H1 (cell line): ENCODE measurements around the gene SIK2. TPM values are rescaled to one million over a fixed set of nuclear protein-coding genes. Genes with fewer than 3 reads are reported as not detected.

Source experiments
- CTCF ChIA-PET: fragments of 300-600 bp; sonication (Branson Sonifier 250); formaldehyde crosslinking; loops from one replicate; lab custom pipeline; 2021; ENCODE audit not compliant: partially characterized antibody; lab: Charles Lee
- POLR2A ChIA-PET: fragments of 300-600 bp; sonication (Branson Sonifier 250); formaldehyde crosslinking; loops from one replicate; lab custom pipeline; 2021; ENCODE audit warnings: inconsistent platforms; ENCODE audit not compliant: partially characterized antibody; lab: Charles Lee
- DNase-seq, 2 experiments: peaks; one replicate each; pipeline versions ENCODE4 v3.0.0 to v3.0.0-alpha.2; 2010 to 2022; ENCODE audit warnings: low spot score in 2 of 2, low read depth in 1 of 2, mixed read lengths in 1 of 2
- FAIRE-seq: peaks from 2 replicates; lab custom pipeline; 2011; peaks lifted over from hg19 to GRCh38; lab: Jason Lieb, UNC
- H2AFZ ChIP-seq: 2 replicates; pipeline ENCODE4 v1.8.1; 2012; ENCODE audit warnings: low read length, inconsistent platforms
- H2AK5ac ChIP-seq: 2 replicates; pipeline ENCODE4 v1.6.1; 2013; ENCODE audit warnings: low read depth, low read length
- H2BK120ac ChIP-seq: replicated peaks from 2 replicates; pipeline ENCODE3; 2013; ENCODE audit warnings: low read depth, low read length, inconsistent platforms
- H2BK12ac ChIP-seq: 2 replicates; pipeline ENCODE4 v1.6.1; 2013; ENCODE audit warnings: low read depth, low read length
- H2BK15ac ChIP-seq: 2 replicates; pipeline ENCODE4 v1.6.1; 2013; ENCODE audit warnings: low read length
- H2BK20ac ChIP-seq: 2 replicates; pipeline ENCODE4 v1.6.1; 2013; ENCODE audit warnings: low read length
- H2BK5ac ChIP-seq: 2 replicates; pipeline ENCODE4 v1.6.1; 2013; ENCODE audit warnings: low read depth, low read length
- H3K14ac ChIP-seq: 2 replicates; pipeline ENCODE4 v1.6.1; 2013; ENCODE audit warnings: inconsistent platforms; ENCODE audit not compliant: insufficient read length
- H3K18ac ChIP-seq: 2 replicates; pipeline ENCODE4 v1.6.1; 2013; ENCODE audit warnings: low read length; ENCODE audit errors: extremely low read depth
- H3K23ac ChIP-seq: 2 replicates; pipeline ENCODE4 v1.6.1; 2013; ENCODE audit warnings: inconsistent platforms; ENCODE audit not compliant: insufficient read length
- H3K23me2 ChIP-seq: 2 replicates; pipeline ENCODE4 v1.6.1; 2013; ENCODE audit warnings: low read depth, low read length
- H3K27ac ChIP-seq: 2 replicates; pipeline ENCODE4 v1.6.1; 2011; ENCODE audit warnings: low read depth, low read length, inconsistent platforms
- H3K27me3 ChIP-seq, 4 experiments: replicated peaks in 1 of 4; 1 replicate in 1 of 4; 2 replicates in 3 of 4; pipeline versions ENCODE4 v1.6.1 to v1.8.1; 2011 to 2013; ENCODE audit warnings: low read length in 3 of 4, mild to moderate bottlenecking in 3 of 4, inconsistent platforms in 2 of 4, mixed read lengths in 2 of 4, moderate library complexity in 1 of 4; ENCODE audit not compliant: control insufficient read depth in 3 of 4, insufficient read depth in 3 of 4; ENCODE audit errors: extremely low read depth in 1 of 4
- H3K36me3 ChIP-seq, 4 experiments: 2 replicates each; pipeline versions ENCODE4 v1.6.1 to v1.8.1; 2011 to 2013; ENCODE audit warnings: mild to moderate bottlenecking in 4 of 4, low read length in 3 of 4, moderate library complexity in 2 of 4, control low read depth in 1 of 4, inconsistent platforms in 1 of 4; ENCODE audit not compliant: insufficient read depth in 4 of 4, control insufficient read depth in 2 of 4
- H3K4ac ChIP-seq: replicated peaks from 2 replicates; pipeline ENCODE3; 2013; ENCODE audit warnings: low read length, low read depth, mixed read lengths, inconsistent platforms; ENCODE audit not compliant: insufficient read length
- H3K4me1 ChIP-seq, 4 experiments: replicated peaks in 1 of 4; 1 replicate in 1 of 4; 2 replicates in 3 of 4; pipeline versions ENCODE4 v1.6.1 to v1.8.1; 2011 to 2013; ENCODE audit warnings: low read length in 3 of 4, inconsistent platforms in 2 of 4, mixed read lengths in 1 of 4; ENCODE audit not compliant: insufficient read depth in 4 of 4, control insufficient read depth in 3 of 4
- H3K4me2 ChIP-seq, 2 experiments: 2 replicates each; pipeline versions ENCODE4 v1.6.1 to v1.8.1; 2011 to 2013; ENCODE audit warnings: low read depth in 2 of 2, low read length in 2 of 2, control low read depth in 1 of 2, inconsistent platforms in 1 of 2, mild to moderate bottlenecking in 1 of 2; ENCODE audit not compliant: insufficient read depth in 1 of 2
- H3K4me3 ChIP-seq, 4 experiments: fragments of 200-600, 300-600 bp in 1 of 4; sonication (generic), shearing (Covaris generic), sonication (Bioruptor Twin) in 1 of 4; 2 replicates each; pipeline versions ENCODE4 v1.5.1 to v1.8.1; 2011 to 2016; ENCODE audit warnings: low read length in 4 of 4, low read depth in 3 of 4, control low read depth in 2 of 4, inconsistent platforms in 2 of 4, mild to moderate bottlenecking in 2 of 4, mixed read lengths in 1 of 4, moderate library complexity in 1 of 4; ENCODE audit not compliant: insufficient read depth in 2 of 4; ENCODE audit errors: extremely low read depth in 1 of 4
- H3K56ac ChIP-seq: replicated peaks from 2 replicates; pipeline ENCODE3; 2013; ENCODE audit warnings: low read depth, mild to moderate bottlenecking, mixed read lengths, low read length, inconsistent platforms; ENCODE audit not compliant: insufficient read length
- H3K79me1 ChIP-seq: 2 replicates; pipeline ENCODE4 v1.6.1; 2013; ENCODE audit warnings: low read depth, low read length, control low read depth
- H3K79me2 ChIP-seq, 2 experiments: 2 replicates each; pipeline versions ENCODE4 v1.6.1 to v1.8.1; 2012 to 2013; ENCODE audit warnings: low read length in 2 of 2, mild to moderate bottlenecking in 2 of 2, inconsistent platforms in 1 of 2; ENCODE audit not compliant: insufficient read depth in 2 of 2, control insufficient read depth in 1 of 2
- H3K9ac ChIP-seq, 4 experiments: replicated peaks in 1 of 4; 1 replicate in 1 of 4; 2 replicates in 3 of 4; pipeline versions ENCODE4 v1.6.1 to v1.8.1; 2011 to 2013; ENCODE audit warnings: low read depth in 3 of 4, low read length in 3 of 4, control low read depth in 2 of 4, mild to moderate bottlenecking in 2 of 4, moderate library complexity in 2 of 4, inconsistent platforms in 1 of 4; ENCODE audit errors: extremely low read depth in 1 of 4
- H3K9me3 ChIP-seq, 2 experiments: 2 replicates each; pipeline versions ENCODE4 v1.6.1 to v1.8.1; 2012 to 2013; ENCODE audit warnings: mild to moderate bottlenecking in 2 of 2, moderate library complexity in 2 of 2, control low read depth in 1 of 2, inconsistent platforms in 1 of 2, low read depth in 1 of 2, low read length in 1 of 2, mixed read lengths in 1 of 2; ENCODE audit not compliant: insufficient read depth in 2 of 2
- H4K20me1 ChIP-seq, 2 experiments: replicated peaks in 1 of 2; 2 replicates each; pipeline versions ENCODE3 to v1.8.1; 2011 to 2013; ENCODE audit warnings: inconsistent platforms in 2 of 2, low read length in 2 of 2, mild to moderate bottlenecking in 1 of 2; ENCODE audit not compliant: insufficient read depth in 2 of 2, control insufficient read depth in 1 of 2
- H4K5ac ChIP-seq: 2 replicates; pipeline ENCODE4 v1.6.1; 2013; ENCODE audit warnings: low read length, low read depth, mixed read lengths, inconsistent platforms; ENCODE audit not compliant: insufficient read length
- H4K8ac ChIP-seq: 2 replicates; pipeline ENCODE4 v1.8.0; 2013; ENCODE audit warnings: mild to moderate bottlenecking, moderate library complexity, low read length, inconsistent platforms; ENCODE audit not compliant: insufficient read depth; ENCODE audit errors: extremely low read depth
- H4K91ac ChIP-seq: replicated peaks from 2 replicates; pipeline ENCODE3; 2013; ENCODE audit warnings: low read length, mixed read lengths, inconsistent platforms; ENCODE audit not compliant: insufficient read length
- ATF2 ChIP-seq: IDR thresholded peaks from 2 replicates; pipeline ENCODE4 v1.6.1; 2012; ENCODE audit warnings: low read length, inconsistent platforms
- KDM5A ChIP-seq: fragments of 200-600 bp; IDR thresholded peaks from 2 replicates; pipeline ENCODE4 v1.7.1; 2012; ENCODE audit warnings: mild to moderate bottlenecking, low read length, inconsistent platforms, mixed read lengths
- SIRT6 ChIP-seq: IDR thresholded peaks from one replicate; pipeline ENCODE4 v1.7.1; 2012; ENCODE audit warnings: low read length, inconsistent platforms
- SIX5 ChIP-seq: IDR thresholded peaks from 2 replicates; pipeline ENCODE4 v1.6.1; 2011; ENCODE audit warnings: mild to moderate bottlenecking, low read depth, low read length
- TBP ChIP-seq: IDR thresholded peaks from 2 replicates; pipeline ENCODE4 v1.6.1; 2011; ENCODE audit warnings: low read depth, low read length, improper control_type of control experiment
- WGBS, 2 experiments: shearing (Covaris generic) in 1 of 2; methylation state at CpG; one replicate each; pipeline versions ENCODE4 v1.1.6 to v1.1.7; 2013 to 2015; ENCODE audit warnings: low lambda C conversion rate in 2 of 2, mixed read lengths in 2 of 2, inconsistent platforms in 1 of 2, low coverage in 1 of 2, missing lambda C conversion rate in 1 of 2; ENCODE audit not compliant: insufficient replicate concordance in 2 of 2, insufficient coverage in 1 of 2, insufficient read length in 1 of 2; ENCODE audit errors: extremely low coverage in 1 of 2, missing lambda C conversion rate in 1 of 2; 5-methylcytosine and 5-hydroxymethylcytosine counted together
- polyA plus RNA-seq, 7 experiments: library from polyadenylated mRNA; depleted of rRNA in 3 of 7; stranded (reverse) in 5 of 7; unstranded in 2 of 7; fragments of >200 nt in 5 of 7; fragments of 200-250 nt in 2 of 7; gene quantifications; 1 replicate in 5 of 7; 2 replicates in 1 of 7; 4 replicates in 1 of 7; pipeline versions ENCODE4 v1.2.1 to v1.2.3, GENCODE V29; 2011 to 2013; ENCODE audit warnings: missing spikeins in 2 of 7, mixed read lengths in 2 of 7
- total RNA-seq: library from RNA; stranded (reverse); fragmentation: NEBNext Ultra II Directional; extraction: Animal tissue kit (Norgen Biotek cat#: 25700); gene quantifications from 2 replicates; pipeline ENCODE4 v1.2.1, GENCODE V29; 2021

SIK2 gene
- total and polyA plus RNA-seq, 2 of the 8 experiments (the other 6 are each of a cell fraction or from before 2014, with no cell fraction given) = 8.8 to 11.2 TPM

- no peak overlapping the region for H3K14ac ChIP-seq
- DNase-seq (no peak), FAIRE-seq (no peak)
- no peak overlapping the region for H3K4me2 ChIP-seq
- no peak overlapping the region for H2AFZ ChIP-seq
- H2BK5ac ChIP-seq = no peak overlapping the region
- ChIA-PET POLR2A (no interaction called here), CTCF (interaction anchor here (0.6 to 2.0 kb wide), 8 partner anchors 14 to 152 kb away, joined by 3 to 8 read pairs (median 3); no protein-coding TSS in a partner anchor)
- TF ChIP-seq SIRT6 (no peak), ATF2 (no peak), KDM5A (no peak), SIX5 (no peak), TBP (no peak)
- no peaks in the 10 kb centered on the region for H3K23me2 ChIP-seq
- H4K8ac ChIP-seq = no peak overlapping the region
- H3K79me2 ChIP-seq = no peaks in the 10 kb centered on the region
- H3K56ac ChIP-seq = no peak overlapping the region
- H3K79me1 ChIP-seq = no peaks in the 10 kb centered on the region
- H3K23ac ChIP-seq = no peak overlapping the region
- no peak overlapping the region for H3K4me3 ChIP-seq
- no peaks in the 10 kb centered on the region for H3K4me1 ChIP-seq
- no peak overlapping the region for H2AK5ac ChIP-seq
- no peaks in the 10 kb centered on the region for H3K36me3 ChIP-seq
- no peaks in the 10 kb centered on the region for H3K9me3 ChIP-seq
- H3K4ac ChIP-seq = no peak overlapping the region
- H2BK15ac ChIP-seq = no peak overlapping the region
- H3K18ac ChIP-seq = no peak overlapping the region
- whole genome bisulfite sequencing, 2 experiments = 87% methylated on average over 6 of the region's 6 CpGs; no CpG with 5 or more reads in 1 of the 2 experiments
- H3K9ac ChIP-seq = no peak overlapping the region
- H3K27ac ChIP-seq = no peak overlapping the region
- no peak overlapping the region for H2BK120ac ChIP-seq
- no peaks in the 10 kb centered on the region for H4K20me1 ChIP-seq
- H4K5ac ChIP-seq = no peak overlapping the region
- no peak overlapping the region for H2BK20ac ChIP-seq
- no peaks in the 10 kb centered on the region for H3K27me3 ChIP-seq
- no peak overlapping the region for H4K91ac ChIP-seq
- H2BK12ac ChIP-seq = no peak overlapping the region
These were observed 30.3 kb upstream of the SIK2 start for GRCh38 chr11:111571829-111572501.
